ENCODE measurements around the gene CEP128.

The CEP128 gene

GRCh38 chr14:80981156-80981555 lies 39.6 kb upstream of the CEP128 start:
- Histone ChIP-seq H3K27me3 (ENCODE audit: insufficient read depth, insufficient read length) (no peaks in the 10 kb centered on the region), H3K9ac (ENCODE audit: insufficient read length, low read depth) (no peak overlapping the region), H3K36me3 (ENCODE audit: insufficient read depth, insufficient read length, low read length) (no peaks in the 10 kb centered on the region), H3K4me3 (ENCODE audit: insufficient read length, low read depth) (no peak overlapping the region), H3K9me3 (ENCODE audit: insufficient read depth, low read length) (no peaks in the 10 kb centered on the region), H3K4me1 (ENCODE audit: insufficient read depth, insufficient read length) (no peaks in the 10 kb centered on the region)
- TF ChIP-seq ZNF274 (IDR thresholded peaks at IDR 0.05; ENCODE audit: low read depth, low read length) = no peak
- no peak for TF ChIP-seq SUZ12 (IDR thresholded peaks at IDR 0.05; ENCODE audit: extremely low read depth, insufficient read depth, insufficient read length)
- DNase-seq (ENCODE audit: low read depth, low spot score) = no peak

DNA sequence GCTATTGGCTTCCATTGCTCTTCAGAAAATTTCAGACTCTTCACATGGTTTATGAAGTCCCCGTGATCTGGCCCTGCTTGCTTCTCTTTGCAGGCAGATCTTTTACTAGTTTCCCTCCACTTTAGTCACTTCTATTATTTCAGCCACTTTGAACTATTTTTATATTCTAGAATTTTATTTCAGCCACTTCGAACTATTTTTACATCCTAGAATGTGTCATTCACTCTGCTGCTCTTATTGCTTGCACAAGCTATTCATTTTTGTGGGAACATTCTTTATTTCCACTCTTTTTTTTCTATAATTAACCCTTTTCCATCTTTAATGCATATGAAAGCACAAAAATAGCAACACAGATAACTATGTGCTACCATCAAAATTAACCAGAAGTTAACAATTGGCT lies 38.4 kb upstream of the CEP128 start:
- Histone ChIP-seq H3K4me3 (ENCODE audit: insufficient read length, low read depth) (no peak overlapping the region), H3K36me3 (ENCODE audit: insufficient read depth, insufficient read length, low read length) (no peaks in the 10 kb centered on the region), H3K9ac (ENCODE audit: insufficient read length, low read depth) (no peak overlapping the region), H3K9me3 (ENCODE audit: insufficient read depth, low read length) (no peaks in the 10 kb centered on the region), H3K4me1 (ENCODE audit: insufficient read depth, insufficient read length) (no peaks in the 10 kb centered on the region), H3K27me3 (ENCODE audit: insufficient read depth, insufficient read length) (no peaks in the 10 kb centered on the region)
- TF ChIP-seq ZNF274 (IDR thresholded peaks at IDR 0.05; ENCODE audit: low read depth, low read length) (no peak), SUZ12 (IDR thresholded peaks at IDR 0.05; ENCODE audit: extremely low read depth, insufficient read depth, insufficient read length) (no peak)
- no peak for DNase-seq (ENCODE audit: low read depth, low spot score)

DNA sequence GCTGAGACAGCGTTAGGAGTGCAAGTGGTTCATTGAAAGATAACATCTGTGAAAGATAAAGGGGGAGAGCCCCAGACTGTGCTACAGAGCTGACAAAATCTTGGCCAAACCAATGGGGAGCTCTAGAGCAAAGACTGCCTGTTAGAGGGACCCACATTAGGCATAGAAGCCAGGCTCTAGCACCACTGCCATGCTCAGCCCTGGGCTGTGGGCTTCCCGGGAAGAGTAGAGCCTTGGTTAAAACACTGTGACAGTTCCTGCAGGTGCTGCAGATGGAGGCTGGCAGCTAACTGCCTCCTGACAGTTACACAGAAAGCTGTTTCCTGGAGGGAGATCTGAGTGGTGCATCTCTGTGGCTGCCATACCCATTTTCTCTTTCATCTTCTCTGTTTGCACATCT lies 36.9 kb upstream of the CEP128 start:
- H3K27me3 ChIP-seq (ENCODE audit: insufficient read depth, insufficient read length) = no peaks in the 10 kb centered on the region
- no peak for TF ChIP-seq YY1 (IDR thresholded peaks at IDR 0.05; ENCODE audit: insufficient read depth, insufficient read length)
- TF ChIP-seq SUZ12 (IDR thresholded peaks at IDR 0.05; ENCODE audit: extremely low read depth, insufficient read depth, insufficient read length) = no peak
- TF ChIP-seq ZNF274 (IDR thresholded peaks at IDR 0.05; ENCODE audit: low read depth, low read length) = no peak
- no peak overlapping the region for H3K9ac ChIP-seq (ENCODE audit: insufficient read length, low read depth)
- DNase-seq (ENCODE audit: low read depth, low spot score) = no peak
- H3K9me3 ChIP-seq (ENCODE audit: insufficient read depth, low read length) = no peaks in the 10 kb centered on the region
- no peaks in the 10 kb centered on the region for H3K36me3 ChIP-seq (ENCODE audit: insufficient read depth, insufficient read length, low read length)
- H3K4me1 ChIP-seq (ENCODE audit: insufficient read depth, insufficient read length) = no peaks in the 10 kb centered on the region
- H3K4me3 ChIP-seq (ENCODE audit: insufficient read length, low read depth) = no peak overlapping the region

DNA sequence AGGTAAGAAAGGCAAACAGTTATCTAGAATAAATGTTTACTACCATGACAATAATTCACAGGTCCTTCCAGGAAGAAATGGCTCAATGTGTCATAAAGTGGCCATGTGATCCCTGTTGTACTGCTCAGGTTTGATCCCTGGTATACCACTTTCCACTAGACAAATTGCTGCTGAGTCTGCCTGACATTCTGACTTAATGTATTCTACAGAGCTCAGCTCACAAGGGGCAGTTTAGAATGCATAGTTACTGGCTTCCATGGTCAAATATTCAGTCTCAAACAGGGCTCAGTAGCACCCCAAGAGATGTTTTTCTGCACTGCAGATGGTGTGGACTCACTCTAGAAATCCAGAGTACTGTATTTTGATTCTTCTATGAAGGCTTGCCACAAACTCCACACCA lies 35.7 kb upstream of the CEP128 start:
- Histone ChIP-seq H3K9me3 (ENCODE audit: insufficient read depth, low read length) (no peaks in the 10 kb centered on the region), H3K4me1 (ENCODE audit: insufficient read depth, insufficient read length) (no peaks in the 10 kb centered on the region), H3K36me3 (ENCODE audit: insufficient read depth, insufficient read length, low read length) (no peaks in the 10 kb centered on the region), H3K4me3 (ENCODE audit: insufficient read length, low read depth) (no peak overlapping the region), H3K9ac (ENCODE audit: insufficient read length, low read depth) (no peak overlapping the region), H3K27me3 (ENCODE audit: insufficient read depth, insufficient read length) (no peaks in the 10 kb centered on the region)
- DNase-seq (ENCODE audit: low read depth, low spot score) = no peak
- TF ChIP-seq SUZ12 (IDR thresholded peaks at IDR 0.05; ENCODE audit: extremely low read depth, insufficient read depth, insufficient read length) = no peak
- no peak for TF ChIP-seq ZNF274 (IDR thresholded peaks at IDR 0.05; ENCODE audit: low read depth, low read length)
- TF ChIP-seq YY1 (IDR thresholded peaks at IDR 0.05; ENCODE audit: insufficient read depth, insufficient read length) = no peak

DNA sequence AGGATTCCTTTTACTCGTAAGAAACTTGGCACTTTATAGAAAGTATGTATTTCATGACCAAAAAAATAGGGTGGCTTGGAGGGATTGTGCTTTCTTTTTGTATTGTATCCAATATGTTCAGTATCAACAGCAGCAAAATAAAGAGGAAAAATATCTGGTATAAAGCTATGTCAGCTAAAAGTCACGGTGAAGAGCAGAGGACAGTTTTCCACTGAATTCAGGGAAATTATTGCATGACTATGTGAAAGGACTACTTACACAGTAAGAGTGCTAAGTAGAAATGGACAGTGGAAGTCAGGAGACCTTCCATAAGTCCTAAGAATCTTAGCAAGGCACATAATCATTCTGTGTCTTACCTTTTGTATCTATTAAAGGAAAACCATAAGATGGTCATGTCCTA lies 33.1 kb upstream of the CEP128 start:
- Histone ChIP-seq H3K27me3 (ENCODE audit: insufficient read depth, insufficient read length) (no peaks in the 10 kb centered on the region), H3K36me3 (ENCODE audit: insufficient read depth, insufficient read length, low read length) (no peaks in the 10 kb centered on the region), H3K4me3 (ENCODE audit: insufficient read length, low read depth) (no peak overlapping the region), H3K4me1 (ENCODE audit: insufficient read depth, insufficient read length) (no peaks in the 10 kb centered on the region), H3K9ac (ENCODE audit: insufficient read length, low read depth) (no peak overlapping the region), H3K9me3 (ENCODE audit: insufficient read depth, low read length) (no peaks in the 10 kb centered on the region)
- no peak for DNase-seq (ENCODE audit: low read depth, low spot score)
- TF ChIP-seq SUZ12 (IDR thresholded peaks at IDR 0.05; ENCODE audit: extremely low read depth, insufficient read depth, insufficient read length) = no peak
- no peak for TF ChIP-seq ZNF274 (IDR thresholded peaks at IDR 0.05; ENCODE audit: low read depth, low read length)
- TF ChIP-seq YY1 (IDR thresholded peaks at IDR 0.05; ENCODE audit: insufficient read depth, insufficient read length) = no peak

- Histone ChIP-seq H3K27me3 (ENCODE audit: insufficient read depth, insufficient read length) (no peaks in the 10 kb centered on the region), H3K9me3 (ENCODE audit: insufficient read depth, low read length) (no peaks in the 10 kb centered on the region), H3K4me3 (ENCODE audit: insufficient read length, low read depth) (no peak overlapping the region), H3K36me3 (ENCODE audit: insufficient read depth, insufficient read length, low read length) (no peaks in the 10 kb centered on the region), H3K9ac (ENCODE audit: insufficient read length, low read depth) (no peak overlapping the region), H3K4me1 (ENCODE audit: insufficient read depth, insufficient read length) (no peaks in the 10 kb centered on the region)
- DNase-seq (ENCODE audit: low read depth, low spot score) = no peak
- TF ChIP-seq SUZ12 (IDR thresholded peaks at IDR 0.05; ENCODE audit: extremely low read depth, insufficient read depth, insufficient read length) = no peak
- TF ChIP-seq ZNF274 (IDR thresholded peaks at IDR 0.05; ENCODE audit: low read depth, low read length) = no peak
- no peak for TF ChIP-seq YY1 (IDR thresholded peaks at IDR 0.05; ENCODE audit: insufficient read depth, insufficient read length)
Measured at GRCh38 chr14:80973931-80974641, 32.5 kb upstream of the CEP128 start.

DNA sequence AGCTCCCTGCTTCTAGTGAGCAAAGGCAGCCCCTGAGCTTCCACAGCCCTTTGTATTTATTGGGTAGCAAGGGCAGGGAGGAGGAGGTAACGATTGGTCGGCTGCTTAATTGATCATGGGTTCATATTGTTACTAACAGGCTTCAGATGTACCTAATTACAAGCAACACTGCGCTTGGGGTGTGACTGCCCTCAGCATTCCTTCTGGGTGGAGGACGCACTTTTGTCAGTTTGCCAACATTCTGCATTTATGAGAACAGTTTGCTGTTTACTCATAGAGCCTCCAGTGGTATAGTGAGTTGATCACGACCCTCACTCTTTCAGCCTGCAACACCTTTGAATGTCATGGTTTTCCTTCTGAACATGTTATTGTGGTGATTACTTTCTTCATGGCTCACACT lies 23.5 kb upstream of the CEP128 start:
- Histone ChIP-seq H3K27me3 (ENCODE audit: insufficient read depth, insufficient read length) (no peaks in the 10 kb centered on the region), H3K4me1 (ENCODE audit: insufficient read depth, insufficient read length) (no peaks in the 10 kb centered on the region), H3K9ac (ENCODE audit: insufficient read length, low read depth) (no peak overlapping the region), H3K36me3 (ENCODE audit: insufficient read depth, insufficient read length, low read length) (no peaks in the 10 kb centered on the region), H3K9me3 (ENCODE audit: insufficient read depth, low read length) (no peaks in the 10 kb centered on the region), H3K4me3 (ENCODE audit: insufficient read length, low read depth) (no peak overlapping the region)
- DNase-seq (ENCODE audit: low read depth, low spot score) = no peak
- no peak for TF ChIP-seq ZNF274 (IDR thresholded peaks at IDR 0.05; ENCODE audit: low read depth, low read length)
- no peak for TF ChIP-seq YY1 (IDR thresholded peaks at IDR 0.05; ENCODE audit: insufficient read depth, insufficient read length)
- TF ChIP-seq SUZ12 (IDR thresholded peaks at IDR 0.05; ENCODE audit: extremely low read depth, insufficient read depth, insufficient read length) = no peak
